ENCODE results near the gene CLDN20. TPM values are rescaled to one million over a fixed set of nuclear protein-coding genes. Genes with fewer than 3 reads are reported as not detected.

Gene CLDN20
- total and polyA plus RNA-seq, 2 experiments from 2014 or later: 0.56 TPM; not detected in 1

DNA sequence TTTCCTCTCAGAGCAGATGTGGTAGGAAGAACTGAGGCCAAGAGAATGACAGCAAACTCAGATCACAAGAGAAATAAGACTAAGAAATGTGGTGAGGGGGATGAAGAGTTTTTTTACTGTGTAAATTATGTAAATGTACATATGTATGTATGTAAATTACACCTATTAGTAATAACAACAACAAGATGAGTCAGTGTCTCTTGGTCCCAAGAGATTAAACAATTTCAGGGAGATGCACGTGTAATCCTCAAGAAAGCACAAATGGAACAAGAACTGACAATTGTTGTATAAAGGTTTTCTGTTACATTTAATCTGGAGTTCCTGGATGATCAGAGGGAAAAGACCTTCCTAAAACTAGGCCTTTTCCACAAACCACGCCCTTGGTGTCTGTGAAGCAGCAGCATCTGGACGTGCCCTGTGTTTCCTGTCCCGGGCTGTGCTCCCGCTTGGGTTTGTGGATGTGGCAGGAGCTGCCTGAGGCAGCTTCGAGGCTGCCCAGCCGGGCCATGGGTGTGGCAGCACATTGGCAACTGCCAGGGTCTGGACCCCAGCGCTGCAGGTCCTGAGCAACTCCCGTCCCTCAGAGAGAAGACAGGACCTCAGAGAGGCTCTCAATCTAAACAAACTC, 994 bp downstream of the CLDN20 start:
- Histone ChIP-seq H3K36me3 (replicated peaks; ENCODE audit: insufficient read depth, low read depth) (no peaks in the 10 kb centered on the region), H3K4me1 (ENCODE audit: insufficient read depth) (no peaks in the 10 kb centered on the region), H3K27me3 (no peaks in the 10 kb centered on the region), H3K27ac (no peak overlapping the region), H3K4me2 (no peak overlapping the region), H3K79me2 (peaks cover 3% of the 10 kb centered on the region), H2AFZ (no peak overlapping the region), H3K9me2 (replicated peaks; ENCODE audit: insufficient read depth) (no peaks in the 10 kb centered on the region), H4K20me1 (ENCODE audit: insufficient read depth, poor library complexity, severe bottlenecking) (no peaks in the 10 kb centered on the region), H3K9me3 (ENCODE audit: low read depth) (no peaks in the 10 kb centered on the region), H3K4me3 (no peak overlapping the region)
- DNase-seq (ENCODE audit: low spot score): no peak
- 81% methylated on average over 9 of the region's 9 CpGs for WGBS (ENCODE audit: low lambda C conversion rate, missing lambda C conversion rate)
- TF ChIP-seq EZH2phosphoT487 (IDR thresholded peaks at IDR 0.05; ENCODE audit: low read depth, severe bottlenecking, unreplicated experiment): no peak
- TF ChIP-seq, protein P1, sequence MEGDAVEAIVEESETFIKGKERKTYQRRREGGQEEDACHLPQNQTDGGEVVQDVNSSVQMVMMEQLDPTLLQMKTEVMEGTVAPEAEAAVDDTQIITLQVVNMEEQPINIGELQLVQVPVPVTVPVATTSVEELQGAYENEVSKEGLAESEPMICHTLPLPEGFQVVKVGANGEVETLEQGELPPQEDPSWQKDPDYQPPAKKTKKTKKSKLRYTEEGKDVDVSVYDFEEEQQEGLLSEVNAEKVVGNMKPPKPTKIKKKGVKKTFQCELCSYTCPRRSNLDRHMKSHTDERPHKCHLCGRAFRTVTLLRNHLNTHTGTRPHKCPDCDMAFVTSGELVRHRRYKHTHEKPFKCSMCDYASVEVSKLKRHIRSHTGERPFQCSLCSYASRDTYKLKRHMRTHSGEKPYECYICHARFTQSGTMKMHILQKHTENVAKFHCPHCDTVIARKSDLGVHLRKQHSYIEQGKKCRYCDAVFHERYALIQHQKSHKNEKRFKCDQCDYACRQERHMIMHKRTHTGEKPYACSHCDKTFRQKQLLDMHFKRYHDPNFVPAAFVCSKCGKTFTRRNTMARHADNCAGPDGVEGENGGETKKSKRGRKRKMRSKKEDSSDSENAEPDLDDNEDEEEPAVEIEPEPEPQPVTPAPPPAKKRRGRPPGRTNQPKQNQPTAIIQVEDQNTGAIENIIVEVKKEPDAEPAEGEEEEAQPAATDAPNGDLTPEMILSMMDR (IDR thresholded peaks at IDR 0.05; ENCODE audit: poor library complexity): no peak
- TF ChIP-seq EZH2 (IDR thresholded peaks at IDR 0.05; ENCODE audit: borderline replicate concordance): no peak

DNA sequence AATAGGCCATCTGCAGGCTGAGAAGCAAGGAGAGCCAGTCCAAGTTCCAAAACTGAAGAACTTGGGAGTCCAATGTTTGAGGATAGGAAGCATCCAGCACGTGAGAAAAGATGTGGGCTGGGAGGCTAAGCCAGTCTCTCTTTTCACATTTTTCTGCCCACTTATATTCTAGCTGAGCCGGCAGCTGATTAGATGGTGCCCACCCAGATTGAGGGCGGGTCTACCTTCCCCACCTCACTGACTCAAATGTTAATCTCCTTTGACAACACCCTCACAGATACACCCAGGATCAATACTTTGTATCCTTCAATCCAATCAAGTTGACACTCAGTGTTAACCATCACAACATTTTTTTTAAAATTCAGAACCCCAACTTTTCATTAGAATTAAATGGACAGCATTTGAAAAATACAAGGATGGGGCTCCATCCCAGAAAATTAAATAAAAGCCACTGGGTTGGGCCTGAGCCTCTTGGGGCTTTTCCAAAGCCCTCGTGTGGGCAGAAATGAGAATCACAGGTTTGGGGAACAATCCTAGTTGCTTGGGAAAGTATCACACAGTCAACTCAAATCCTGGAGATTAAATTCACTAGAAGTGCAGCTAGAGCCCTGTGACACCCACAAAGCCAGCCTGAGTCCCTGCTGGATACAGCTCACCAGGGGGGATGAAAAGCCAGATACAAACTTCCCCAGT, 2.2 kb downstream of the CLDN20 start:
- Histone ChIP-seq H3K4me2 (no peak overlapping the region), H3K4me1 (ENCODE audit: insufficient read depth) (no peaks in the 10 kb centered on the region), H3K79me2 (peaks cover 3% of the 10 kb centered on the region), H3K36me3 (replicated peaks; ENCODE audit: insufficient read depth, low read depth) (no peaks in the 10 kb centered on the region), H2AFZ (no peak overlapping the region), H3K4me3 (no peak overlapping the region), H4K20me1 (ENCODE audit: insufficient read depth, poor library complexity, severe bottlenecking) (no peaks in the 10 kb centered on the region), H3K27me3 (no peaks in the 10 kb centered on the region), H3K27ac (no peak overlapping the region), H3K9me3 (ENCODE audit: low read depth) (no peaks in the 10 kb centered on the region), H3K9me2 (replicated peaks; ENCODE audit: insufficient read depth) (no peaks in the 10 kb centered on the region)
- TF ChIP-seq, protein P1 (IDR thresholded peaks at IDR 0.05; ENCODE audit: poor library complexity): no peak
- TF ChIP-seq EZH2 (IDR thresholded peaks at IDR 0.05; ENCODE audit: borderline replicate concordance): no peak
- no peak for TF ChIP-seq EZH2phosphoT487 (IDR thresholded peaks at IDR 0.05; ENCODE audit: low read depth, severe bottlenecking, unreplicated experiment)
- 92% methylated on average over 4 of the region's 4 CpGs for WGBS (ENCODE audit: low lambda C conversion rate, missing lambda C conversion rate)
- no peak for DNase-seq (ENCODE audit: low spot score)

DNA sequence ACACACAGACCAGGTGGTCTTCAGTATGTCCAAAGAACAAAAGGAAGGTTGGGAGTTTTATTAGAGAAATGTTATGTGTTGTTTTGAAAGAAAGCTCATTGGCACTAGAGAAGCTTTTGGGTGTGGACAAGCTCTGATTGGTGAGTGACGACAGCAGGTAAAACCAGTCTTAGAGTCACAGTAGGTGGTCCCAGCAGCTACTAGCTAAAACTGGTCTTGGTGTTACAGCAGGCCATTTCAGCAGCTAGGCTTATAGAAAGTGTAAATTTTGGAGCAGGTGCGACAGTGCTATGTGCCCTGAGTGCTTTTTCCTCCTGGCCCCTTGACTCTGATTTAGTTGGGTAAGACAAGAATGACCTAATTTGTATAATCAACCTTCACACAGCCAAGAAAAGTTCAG, 3.6 kb downstream of the CLDN20 start:
- no peak for DNase-seq (ENCODE audit: low spot score)
- H3K27ac ChIP-seq: peak overlapping the region; percentile 7
- peaks cover 3% of the 10 kb centered on the region for H3K79me2 ChIP-seq
- H3K27me3 ChIP-seq: no peaks in the 10 kb centered on the region
- no peaks in the 10 kb centered on the region for H3K36me3 ChIP-seq (replicated peaks; ENCODE audit: insufficient read depth, low read depth)
- H3K9me3 ChIP-seq (ENCODE audit: low read depth): no peaks in the 10 kb centered on the region
- H3K4me1 ChIP-seq (ENCODE audit: insufficient read depth): peaks cover 7% of the 10 kb centered on the region
- 88% methylated on average over 2 of the region's 2 CpGs for WGBS (ENCODE audit: low lambda C conversion rate, missing lambda C conversion rate)
- no peaks in the 10 kb centered on the region for H3K9me2 ChIP-seq (replicated peaks; ENCODE audit: insufficient read depth)
- H3K4me3 ChIP-seq: no peak overlapping the region
- no peak for TF ChIP-seq EZH2 (IDR thresholded peaks at IDR 0.05; ENCODE audit: borderline replicate concordance)
- TF ChIP-seq, protein P1 (IDR thresholded peaks at IDR 0.05; ENCODE audit: poor library complexity): no peak
- no peak for TF ChIP-seq EZH2phosphoT487 (IDR thresholded peaks at IDR 0.05; ENCODE audit: low read depth, severe bottlenecking, unreplicated experiment)
- no peaks in the 10 kb centered on the region for H4K20me1 ChIP-seq (ENCODE audit: insufficient read depth, poor library complexity, severe bottlenecking)
- no peak overlapping the region for H2AFZ ChIP-seq
- no peak overlapping the region for H3K4me2 ChIP-seq

Measured in hepatocyte (in vitro differentiated cells).